SJSA1 (cell line): ENCODE measurements around the gene NDUFAB1. TPM values are rescaled to one million over a fixed set of nuclear protein-coding genes. Genes with fewer than 3 reads are reported as not detected.

Experiments
- total RNA-seq: library from RNA; depleted of rRNA; stranded (reverse); fragments of >200 nt; shearing (Covaris generic); gene quantifications from 2 replicates; pipeline ENCODE4 v1.2.3, GENCODE V29; 2014; rRNA removed

NDUFAB1 gene
- total RNA-seq, 1 experiment from 2014 or later: 140 TPM

Other genes starting within 250 kb of the NDUFAB1 start
- 10.9 and 16.1 TPM in 2 replicates for gene COG7, start 143.1 kb downstream of the NDUFAB1 start, total RNA-seq
- 11.7 and 28.0 TPM in 2 replicates for gene GGA2, start 85.8 kb downstream of the NDUFAB1 start, total RNA-seq
- 48.4 and 51.2 TPM in 2 replicates for gene EARS2, start 39.0 kb downstream of the NDUFAB1 start, total RNA-seq
- gene UBFD1, start 38.6 kb downstream of the NDUFAB1 start, total RNA-seq: 88.0 and 173 TPM in 2 replicates
- gene PALB2, start 45.0 kb upstream of the NDUFAB1 start, total RNA-seq: 9.7 and 12.4 TPM in 2 replicates
- 22.4 and 57.8 TPM in 2 replicates for gene DCTN5, start 45.1 kb upstream of the NDUFAB1 start, total RNA-seq
- gene PLK1, start 82.6 kb upstream of the NDUFAB1 start, total RNA-seq: 72.9 and 86.5 TPM in 2 replicates
- gene ERN2, start 116.9 kb upstream of the NDUFAB1 start, total RNA-seq: not detected in 2 replicates
- gene CHP2, start 158.7 kb upstream of the NDUFAB1 start, total RNA-seq: not detected in 2 replicates
- 1.8 and 4.2 TPM in 2 replicates for gene PRKCB, start 239.7 kb upstream of the NDUFAB1 start, total RNA-seq